ENCODE measurements around the gene HFM1.
"Not testable (repeated sequence)": the region's sequence is repeated elsewhere in the genome, so short reads cannot be mapped to it uniquely, and the experiment has no call there.

Gene HFM1

GRCh38 chr1:91404151-91405012, at the start of gene HFM1:
Gene HFM1 (minus strand): TSS chr1:91404837. CDS start chr1:91401082, 3,755 bp downstream.
- peak; percentile 88 for DNase-seq

GRCh38 chr1:91454136-91454535, 49.5 kb upstream of the HFM1 start:
- DNase-seq: no peak

- DNase-seq: no peak
Observed at GRCh38 chr1:91450260-91450659, 45.6 kb upstream of the HFM1 start.

GRCh38 chr1:91447782-91448181, 43.1 kb upstream of the HFM1 start:
- not testable (repeated sequence) for DNase-seq

- DNase-seq: not testable (repeated sequence)
Observed at GRCh38 chr1:91441980-91442379, 37.3 kb upstream of the HFM1 start.

- DNase-seq: no peak
Observed at GRCh38 chr1:91440847-91441246, 36.2 kb upstream of the HFM1 start.

- DNase-seq: no peak
Observed at GRCh38 chr1:91439016-91439415, 34.4 kb upstream of the HFM1 start.

- no peak for DNase-seq
Observed at GRCh38 chr1:91428182-91428798, 23.7 kb upstream of the HFM1 start.

GRCh38 chr1:91427741-91428140, 23.1 kb upstream of the HFM1 start:
- no peak for DNase-seq

GRCh38 chr1:91422523-91422922, 17.9 kb upstream of the HFM1 start:
- DNase-seq: not testable (repeated sequence)

GRCh38 chr1:91412371-91412770, 7.7 kb upstream of the HFM1 start:
- no peak for DNase-seq

GRCh38 chr1:91406773-91407389, 2.2 kb upstream of the HFM1 start:
- DNase-seq: no peak

GRCh38 chr1:91402023-91402422, 2.6 kb downstream of the HFM1 start:
- peak; percentile 58 for DNase-seq

GRCh38 chr1:91400133-91400725, 4.4 kb downstream of the HFM1 start:
- no peak for DNase-seq

- no peak for DNase-seq
Observed at GRCh38 chr1:91398291-91398690, 6.3 kb downstream of the HFM1 start.

- DNase-seq: no peak
Observed at GRCh38 chr1:91397605-91398004, 7.0 kb downstream of the HFM1 start.

GRCh38 chr1:91393042-91393441, 11.6 kb downstream of the HFM1 start:
- DNase-seq: no peak

- DNase-seq: no peak
Observed at GRCh38 chr1:91386109-91386508, 18.5 kb downstream of the HFM1 start.

- DNase-seq: no peak
Observed at GRCh38 chr1:91383456-91383855, 21.2 kb downstream of the HFM1 start.

- no peak for DNase-seq
Observed at GRCh38 chr1:91381844-91382243, 22.8 kb downstream of the HFM1 start.

- DNase-seq: no peak
Observed at GRCh38 chr1:91374086-91374485, 30.6 kb downstream of the HFM1 start.

GRCh38 chr1:91372230-91372629, 32.4 kb downstream of the HFM1 start:
- DNase-seq: not testable (repeated sequence)

- no peak for DNase-seq
Observed at GRCh38 chr1:91349524-91349923, 55.1 kb downstream of the HFM1 start.

- no peak for DNase-seq
Observed at GRCh38 chr1:91346824-91347223, 57.8 kb downstream of the HFM1 start.

Measured in NCI-H1694 (cell line).